Measurements from ENCODE around the gene RCSD1.

RCSD1 gene

GRCh38 chr1:167614851-167615250, 15.2 kb upstream of the RCSD1 start:
- Histone ChIP-seq H3K27ac (ENCODE audit: low read depth, low read length, poor library complexity, severe bottlenecking) (no peak overlapping the region), H4K20me1 (ENCODE audit: insufficient read depth, low read length) (no peaks in the 10 kb centered on the region), H3K4me2 (ENCODE audit: low read length) (no peak overlapping the region), H3K9me3 (ENCODE audit: low read length) (peaks cover 12% of the 10 kb centered on the region; the same call in 1 of the 2 replicates), H2AFZ (ENCODE audit: low read length) (no peak overlapping the region), H3K4me1 (ENCODE audit: insufficient read depth, low read length, severe bottlenecking) (peaks cover 45% of the 10 kb centered on the region), H3K4me3 (ENCODE audit: low read depth, low read length, poor library complexity, severe bottlenecking) (no peak overlapping the region), H3K9ac (ENCODE audit: low read length) (no peak overlapping the region), H3K9me2 (ENCODE audit: low read depth, low read length) (no peaks in the 10 kb centered on the region), H3K27me3 (ENCODE audit: insufficient read depth, low read length) (no peaks in the 10 kb centered on the region), H3K36me3 (ENCODE audit: insufficient read depth, low read length) (peaks cover 18% of the 10 kb centered on the region), H3K79me2 (ENCODE audit: insufficient read depth, low read length) (no peaks in the 10 kb centered on the region), H3F3A (ENCODE audit: insufficient read depth, low read length) (peaks cover 7% of the 10 kb centered on the region; the same call in 1 of the 2 replicates)
- TF ChIP-seq EZH2 (IDR thresholded peaks at IDR 0.05; ENCODE audit: borderline replicate concordance, low read length) (no peak), CTCF (IDR thresholded peaks at IDR 0.05; ENCODE audit: low read length) (no peak)

GRCh38 chr1:167616521-167616920, 13.5 kb upstream of the RCSD1 start:
- H3K79me2 ChIP-seq (ENCODE audit: insufficient read depth, low read length): no peaks in the 10 kb centered on the region
- H3K9me3 ChIP-seq (ENCODE audit: low read length): peaks cover 12% of the 10 kb centered on the region; the same call in 1 of the 2 replicates
- peak overlapping the region; percentile 85 for H3K4me2 ChIP-seq (ENCODE audit: low read length)
- peaks cover 62% of the 10 kb centered on the region for H3K4me1 ChIP-seq (ENCODE audit: insufficient read depth, low read length, severe bottlenecking)
- TF ChIP-seq EZH2 (IDR thresholded peaks at IDR 0.05; ENCODE audit: borderline replicate concordance, low read length) (no peak), CTCF (IDR thresholded peaks at IDR 0.05; ENCODE audit: low read length) (no peak)
- H3K36me3 ChIP-seq (ENCODE audit: insufficient read depth, low read length): peaks cover 18% of the 10 kb centered on the region
- no peaks in the 10 kb centered on the region for H3K27me3 ChIP-seq (ENCODE audit: insufficient read depth, low read length)
- peak overlapping the region; percentile 98 for H3K27ac ChIP-seq (ENCODE audit: low read depth, low read length, poor library complexity, severe bottlenecking)
- H3K4me3 ChIP-seq (ENCODE audit: low read depth, low read length, poor library complexity, severe bottlenecking): peak overlapping the region; percentile 67
- no peaks in the 10 kb centered on the region for H4K20me1 ChIP-seq (ENCODE audit: insufficient read depth, low read length)
- H3K9ac ChIP-seq (ENCODE audit: low read length): peak overlapping the region; percentile 78
- H2AFZ ChIP-seq (ENCODE audit: low read length): no peak overlapping the region
- H3F3A ChIP-seq (ENCODE audit: insufficient read depth, low read length): peaks cover 7% of the 10 kb centered on the region; the same call in 1 of the 2 replicates
- H3K9me2 ChIP-seq (ENCODE audit: low read depth, low read length): no peaks in the 10 kb centered on the region

GRCh38 chr1:167617153-167618147, 12.6 kb upstream of the RCSD1 start:
- H3F3A ChIP-seq (ENCODE audit: insufficient read depth, low read length): peaks cover 7% of the 10 kb centered on the region; the same call in 1 of the 2 replicates
- no peak for TF ChIP-seq EZH2 (IDR thresholded peaks at IDR 0.05; ENCODE audit: borderline replicate concordance, low read length)
- no peak for TF ChIP-seq CTCF (IDR thresholded peaks at IDR 0.05; ENCODE audit: low read length)
- H3K9me2 ChIP-seq (ENCODE audit: low read depth, low read length): no peaks in the 10 kb centered on the region
- H3K36me3 ChIP-seq (ENCODE audit: insufficient read depth, low read length): peaks cover 18% of the 10 kb centered on the region
- peak overlapping the region; percentile 98 for H3K27ac ChIP-seq (ENCODE audit: low read depth, low read length, poor library complexity, severe bottlenecking)
- H3K4me2 ChIP-seq (ENCODE audit: low read length): peak overlapping the region; percentile 85
- no peaks in the 10 kb centered on the region for H3K79me2 ChIP-seq (ENCODE audit: insufficient read depth, low read length)
- H3K9me3 ChIP-seq (ENCODE audit: low read length): peaks cover 12% of the 10 kb centered on the region; the same call in 1 of the 2 replicates
- peak overlapping the region; percentile 67 for H3K4me3 ChIP-seq (ENCODE audit: low read depth, low read length, poor library complexity, severe bottlenecking)
- no peaks in the 10 kb centered on the region for H3K27me3 ChIP-seq (ENCODE audit: insufficient read depth, low read length)
- H3K9ac ChIP-seq (ENCODE audit: low read length): peak overlapping the region; percentile 78
- H4K20me1 ChIP-seq (ENCODE audit: insufficient read depth, low read length): no peaks in the 10 kb centered on the region
- peaks cover 66% of the 10 kb centered on the region for H3K4me1 ChIP-seq (ENCODE audit: insufficient read depth, low read length, severe bottlenecking)
- no peak overlapping the region for H2AFZ ChIP-seq (ENCODE audit: low read length)

Data from OCI-LY1 (cell line).